Psoas muscle (tissue), 8 donors: ENCODE results near the gene ZNF398. TPM values are rescaled to one million over a fixed set of nuclear protein-coding genes. Genes with fewer than 3 reads are reported as not detected.

Source experiments
- ATAC-seq, 4 donors: fragments of 200-7000 bp; cut with Tn5 transposase; one replicate each; pipeline ENCODE4 v1.9.1; 2020; ENCODE audit warnings: moderate library complexity in 3 of 4, mild to moderate bottlenecking in 2 of 4
- DNase-seq, 2 donors: peaks; one replicate each; pipeline ENCODE4 v3.0.0-alpha.2; 2020
- H3K27ac ChIP-seq: fragments of 200-600 bp; one replicate; pipeline ENCODE4 v1.8.0; 2022
- H3K27me3 ChIP-seq, 3 donors: fragments of 200-600 bp in 1 of 3; one replicate each; pipeline versions ENCODE4 v1.6.1 to v1.8.0; 2013 to 2022; ENCODE audit warnings: low read length in 2 of 3, mild to moderate bottlenecking in 2 of 3, moderate library complexity in 1 of 3; ENCODE audit not compliant: insufficient read depth in 3 of 3
- H3K36me3 ChIP-seq, 2 donors: fragments of 200-600 bp in 1 of 2; one replicate each; pipeline versions ENCODE4 v1.6.1 to v1.8.0; 2013 to 2022; ENCODE audit warnings: low read depth in 1 of 2, mild to moderate bottlenecking in 1 of 2, moderate library complexity in 1 of 2; ENCODE audit not compliant: insufficient read depth in 1 of 2
- H3K4me1 ChIP-seq: fragments of 200-600 bp; one replicate; pipeline ENCODE4 v1.8.0; 2022
- H3K4me3 ChIP-seq: fragments of 200-600 bp; one replicate; pipeline ENCODE4 v1.8.0; 2022; ENCODE audit warnings: mild to moderate bottlenecking
- H3K9me3 ChIP-seq: fragments of 200-600 bp; one replicate; pipeline ENCODE4 v1.8.0; 2022
- WGBS, 3 donors: extraction: QIAGEN DNeasy Blood & Tissue Kit; methylation state at CpG; one replicate each; pipeline versions ENCODE4 v1.1.6 to v1.1.7; 2013; 5-methylcytosine and 5-hydroxymethylcytosine counted together
- intact Hi-C, 2 donors: fragments of 100-400 bp; cut with DNase I; formaldehyde crosslinking; loops; one replicate each; pipeline versions ENCODE4 v1.11.0 to v1.14.2; 2022
- polyA plus RNA-seq, 3 donors: library from polyadenylated mRNA; stranded (reverse); fragments of 200-250 nt; gene quantifications; one replicate each; pipeline ENCODE4 v1.2.3, GENCODE V29; 2013
- total RNA-seq, 4 donors: library from RNA; stranded (reverse); fragmentation: NEBNext Ultra II Directional in 2 of 4; extraction: Animal tissue kit (Norgen Biotek cat#: 25700) in 2 of 4; gene quantifications; one replicate each; pipeline versions ENCODE4 v1.2.1 to v1.2.4, GENCODE V29; 2021 to 2023
- TF ChIP-seq, protein P1 (sequence below): fragments of 200-600 bp; IDR thresholded peaks from one replicate; pipeline ENCODE4 v1.8.0; 2022; ENCODE audit warnings: antibody characterized with exemption
- donor health status: healthy with polysubstance abuse.
- donor health status: DM: no; HTN: no; CAD: no; lungs with moderate emphysema.
- donor health status: Bipolar disorder and iron deficiency.
- donor health status: healthy.
- donor health status: DM: yes; HTN: yes; CAD: no.
- donor health status: DM: no; HTN: no; CAD: no.
- donor health status: DM: no; HTN: no; CAD: no.
- donor health status: DM: yes; HTN: yes; CAD: no.

Gene ZNF398
- total and polyA plus RNA-seq, 7 donors: 2.8 to 12.4 (median 7.8) TPM

- TF ChIP-seq, protein P1, sequence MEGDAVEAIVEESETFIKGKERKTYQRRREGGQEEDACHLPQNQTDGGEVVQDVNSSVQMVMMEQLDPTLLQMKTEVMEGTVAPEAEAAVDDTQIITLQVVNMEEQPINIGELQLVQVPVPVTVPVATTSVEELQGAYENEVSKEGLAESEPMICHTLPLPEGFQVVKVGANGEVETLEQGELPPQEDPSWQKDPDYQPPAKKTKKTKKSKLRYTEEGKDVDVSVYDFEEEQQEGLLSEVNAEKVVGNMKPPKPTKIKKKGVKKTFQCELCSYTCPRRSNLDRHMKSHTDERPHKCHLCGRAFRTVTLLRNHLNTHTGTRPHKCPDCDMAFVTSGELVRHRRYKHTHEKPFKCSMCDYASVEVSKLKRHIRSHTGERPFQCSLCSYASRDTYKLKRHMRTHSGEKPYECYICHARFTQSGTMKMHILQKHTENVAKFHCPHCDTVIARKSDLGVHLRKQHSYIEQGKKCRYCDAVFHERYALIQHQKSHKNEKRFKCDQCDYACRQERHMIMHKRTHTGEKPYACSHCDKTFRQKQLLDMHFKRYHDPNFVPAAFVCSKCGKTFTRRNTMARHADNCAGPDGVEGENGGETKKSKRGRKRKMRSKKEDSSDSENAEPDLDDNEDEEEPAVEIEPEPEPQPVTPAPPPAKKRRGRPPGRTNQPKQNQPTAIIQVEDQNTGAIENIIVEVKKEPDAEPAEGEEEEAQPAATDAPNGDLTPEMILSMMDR: no peak
- DNase-seq (no peak), ATAC-seq (no peak)
- no peaks in the 10 kb centered on the region for H3K9me3 ChIP-seq
- intact Hi-C loops: loop anchor here in 1 of 2 donors (10.0 kb wide), 1 partner anchor 78 kb away; the partner anchor contains the start of gene ZNF212
- no peaks in the 10 kb centered on the region for H3K4me1 ChIP-seq
- no peak overlapping the region for H3K27ac ChIP-seq
- whole genome bisulfite sequencing, 3 donors: 93 to 98% (median 97%) methylated on average over 6 of the region's 6 CpGs
- no peaks in the 10 kb centered on the region for H3K27me3 ChIP-seq
- H3K4me3 ChIP-seq: no peak overlapping the region
- peaks cover 8 to 60% of the 10 kb centered on the region in 2 donors for H3K36me3 ChIP-seq
Observed at GRCh38 chr7:149156898-149157297, 9.6 kb downstream of the ZNF398 start.

DNA sequence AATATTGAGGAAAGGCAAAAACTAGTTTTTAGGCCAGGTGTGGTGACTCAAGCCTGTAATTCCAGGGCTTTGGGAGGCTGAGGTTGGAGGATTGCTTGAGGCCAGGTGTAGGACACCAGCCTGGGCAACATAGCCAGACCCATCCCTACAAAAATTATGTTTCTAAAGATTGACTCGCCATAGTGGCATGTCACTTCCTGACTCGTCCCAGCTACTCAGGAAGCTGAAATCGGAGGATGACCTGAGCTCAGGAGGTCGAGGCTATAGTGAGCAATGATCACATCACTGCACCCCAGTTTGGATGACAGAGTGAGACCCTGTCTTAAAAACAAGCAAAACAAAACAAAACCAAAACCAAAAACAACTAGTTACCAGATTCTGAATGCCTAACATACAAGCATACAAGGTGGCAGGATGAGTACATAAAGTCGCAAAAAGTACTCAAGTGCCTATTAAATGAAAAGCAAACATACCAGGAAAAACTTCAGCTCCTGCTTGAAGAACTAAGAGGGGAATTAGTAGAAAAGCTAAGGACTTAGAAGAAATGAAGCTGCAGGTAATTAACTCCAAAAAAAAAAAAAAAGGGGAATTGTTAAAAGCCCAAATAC, 14.1 kb downstream of the ZNF398 start:
- H3K27ac ChIP-seq: no peak overlapping the region
- TF ChIP-seq, protein P1: no peak
- peaks cover 0 to 67% of the 10 kb centered on the region in 2 donors for H3K36me3 ChIP-seq
- H3K27me3 ChIP-seq: no peaks in the 10 kb centered on the region
- ATAC-seq: no peak
- H3K4me3 ChIP-seq: no peak overlapping the region
- no peak for DNase-seq
- 73 to 78% (median 78%) methylated on average over 5 of the region's 5 CpGs for WGBS, 3 donors
- intact Hi-C loops: no loop called here
- H3K9me3 ChIP-seq: no peaks in the 10 kb centered on the region
- H3K4me1 ChIP-seq: no peaks in the 10 kb centered on the region

DNA sequence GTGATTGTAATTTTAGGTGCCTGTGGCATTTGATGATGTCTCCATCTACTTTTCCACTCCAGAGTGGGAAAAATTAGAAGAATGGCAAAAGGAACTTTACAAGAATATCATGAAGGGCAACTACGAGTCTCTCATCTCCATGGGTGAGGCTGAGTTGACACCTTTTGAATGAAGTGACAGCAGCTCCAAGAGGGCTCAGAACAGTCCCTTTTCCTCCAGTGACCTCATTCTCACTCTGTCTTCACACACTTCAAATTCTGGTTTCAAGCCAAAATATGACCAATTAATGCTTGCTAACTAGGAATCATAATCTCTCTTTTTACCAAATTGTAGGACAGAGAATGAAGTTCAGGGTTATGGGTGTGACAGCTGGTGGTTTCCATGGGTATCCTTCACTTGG, 18.9 kb downstream of the ZNF398 start:
- DNase-seq: no peak
- H3K36me3 ChIP-seq: peaks cover 6 to 85% of the 10 kb centered on the region in 2 donors
- no peak overlapping the region for H3K27ac ChIP-seq
- no peak overlapping the region for H3K4me3 ChIP-seq
- TF ChIP-seq, protein P1: no peak
- WGBS, 3 donors: 74 to 85% (median 74%) methylated on average over 1 of the region's 1 CpG
- no peaks in the 10 kb centered on the region for H3K27me3 ChIP-seq
- no peaks in the 10 kb centered on the region for H3K9me3 ChIP-seq
- no peak for ATAC-seq
- intact Hi-C loops: no loop called here
- H3K4me1 ChIP-seq: no peaks in the 10 kb centered on the region

- no peaks in the 10 kb centered on the region for H3K27me3 ChIP-seq
- H3K27ac ChIP-seq: no peak overlapping the region
- no peak overlapping the region for H3K4me3 ChIP-seq
- peaks cover 7 to 88% of the 10 kb centered on the region in 2 donors for H3K36me3 ChIP-seq
- intact Hi-C loops: no loop called here
- DNase-seq (no peak), ATAC-seq (no peak)
- TF ChIP-seq, protein P1: no peak
- H3K4me1 ChIP-seq: no peaks in the 10 kb centered on the region
- H3K9me3 ChIP-seq: no peaks in the 10 kb centered on the region
Observed at GRCh38 chr7:149166630-149167352, 19.5 kb downstream of the ZNF398 start.
